HepG2 (cell line): ENCODE data around the gene SLC38A8. TPM values are rescaled to one million over a fixed set of nuclear protein-coding genes. Genes with fewer than 3 reads are reported as not detected.
A peak's percentile ranks its signal among the peaks of the same experiment; 100 is the strongest.

Experiments used
- CBX5 ChIP-seq: sonication (generic); formaldehyde crosslinking; IDR thresholded peaks from 2 replicates; pipeline ENCODE4 v1.4.0; 2020; ENCODE audit warnings: missing genetic modification reagents, borderline replicate concordance
- CHD4 ChIP-seq: fragments of 200-600 bp; sonication (generic); IDR thresholded peaks from 2 replicates; pipeline ENCODE4 v1.7.0; 2017; ENCODE audit warnings: mild to moderate bottlenecking, low read length, borderline replicate concordance
- FOSL2 ChIP-seq: sonication (generic); formaldehyde crosslinking; IDR thresholded peaks from 2 replicates; pipeline ENCODE4 v1.4.0; 2020; ENCODE audit warnings: missing genetic modification reagents
- HOXA3 ChIP-seq: sonication (generic); formaldehyde crosslinking; IDR thresholded peaks from 2 replicates; pipeline ENCODE4 v1.5.0; 2020; ENCODE audit warnings: missing genetic modification reagents
- MTA1 ChIP-seq: sonication (generic); formaldehyde crosslinking; IDR thresholded peaks from 2 replicates; pipeline ENCODE4 v1.4.0; 2020; ENCODE audit warnings: missing genetic modification reagents, mild to moderate bottlenecking, borderline replicate concordance
- NFKB2 ChIP-seq: sonication (generic); formaldehyde crosslinking; IDR thresholded peaks from 2 replicates; pipeline ENCODE4 v1.4.0; 2020; ENCODE audit warnings: missing genetic modification reagents, borderline replicate concordance
- NRL ChIP-seq: sonication (generic); formaldehyde crosslinking; IDR thresholded peaks from 2 replicates; pipeline ENCODE4 v1.5.0; 2020; ENCODE audit warnings: missing genetic modification reagents, mild to moderate bottlenecking, moderate library complexity, borderline replicate concordance
- PRPF4 ChIP-seq: fragments of 200-400 bp; formaldehyde crosslinking; IDR thresholded peaks from 2 replicates; pipeline ENCODE4 v1.6.1; 2016; ENCODE audit warnings: low read length, low read depth; ENCODE audit not compliant: poor library complexity, severe bottlenecking
- SALL1 ChIP-seq: sonication (generic); formaldehyde crosslinking; IDR thresholded peaks from 2 replicates; pipeline ENCODE4 v1.8.0; 2022; ENCODE audit warnings: mild to moderate bottlenecking, missing genetic modification reagents
- SMYD3 ChIP-seq: sonication (generic); formaldehyde crosslinking; IDR thresholded peaks from 2 replicates; pipeline ENCODE4 v1.8.1; 2023; ENCODE audit warnings: mild to moderate bottlenecking, missing genetic modification reagents
- TBX2 ChIP-seq: sonication (generic); formaldehyde crosslinking; IDR thresholded peaks from 2 replicates; pipeline ENCODE4 v1.5.0; 2020; ENCODE audit warnings: missing genetic modification reagents, mild to moderate bottlenecking, borderline replicate concordance
- THRA ChIP-seq: sonication (generic); formaldehyde crosslinking; IDR thresholded peaks from 2 replicates; pipeline ENCODE4 v1.4.0; 2020; ENCODE audit warnings: missing genetic modification reagents, borderline replicate concordance
- ZBTB33 ChIP-seq: sonication (generic); formaldehyde crosslinking; IDR thresholded peaks from 2 replicates; pipeline ENCODE4 v1.4.0; 2020; ENCODE audit warnings: missing genetic modification reagents
- ZBTB38 ChIP-seq: sonication (generic); formaldehyde crosslinking; IDR thresholded peaks from 2 replicates; pipeline ENCODE4 v1.5.1; 2020; ENCODE audit warnings: mild to moderate bottlenecking, missing genetic modification reagents
- ZFP91 ChIP-seq: sonication (generic); formaldehyde crosslinking; IDR thresholded peaks from 2 replicates; pipeline ENCODE4 v1.9.0; 2022; ENCODE audit warnings: missing genetic modification reagents, mild to moderate bottlenecking, borderline replicate concordance
- ZNF432 ChIP-seq: sonication (generic); formaldehyde crosslinking; IDR thresholded peaks from 2 replicates; pipeline ENCODE4 v1.5.0; 2020; ENCODE audit warnings: missing genetic modification reagents, mild to moderate bottlenecking, borderline replicate concordance
- ZNF441 ChIP-seq: sonication (generic); formaldehyde crosslinking; IDR thresholded peaks from 2 replicates; pipeline ENCODE4 v1.7.0; 2021; ENCODE audit warnings: missing genetic modification reagents, borderline replicate concordance
- ZNF501 ChIP-seq: sonication (generic); formaldehyde crosslinking; IDR thresholded peaks from 2 replicates; pipeline ENCODE4 v1.5.1; 2020; ENCODE audit warnings: mild to moderate bottlenecking, moderate library complexity, missing genetic modification reagents
- ZNF572 ChIP-seq: sonication (generic); formaldehyde crosslinking; IDR thresholded peaks from 2 replicates; pipeline ENCODE4 v1.5.1; 2020; ENCODE audit warnings: mild to moderate bottlenecking, missing genetic modification reagents
- ZNF607 ChIP-seq: sonication (generic); formaldehyde crosslinking; IDR thresholded peaks from 2 replicates; pipeline ENCODE4 v1.5.1; 2020; ENCODE audit warnings: missing genetic modification reagents, mild to moderate bottlenecking, borderline replicate concordance
- ZNF740 ChIP-seq: sonication (generic); formaldehyde crosslinking; IDR thresholded peaks from 2 replicates; pipeline ENCODE4 v1.4.0; 2020; ENCODE audit warnings: missing genetic modification reagents
- polyA plus RNA-seq, 8 experiments: library from polyadenylated mRNA; depleted of rRNA in 3 of 8; stranded (reverse) in 7 of 8; unstranded in 1 of 8; fragments of >200 nt; fragmentation: Illumina TruSeq in 4 of 8; extraction: Trizol in 4 of 8; gene quantifications; 2 replicates each; pipeline versions ENCODE4 v1.2.1 to v1.2.3, GENCODE V29; 2011 to 2016; ENCODE audit warnings: low read depth in 4 of 8, missing spikeins in 1 of 8, mixed read lengths in 1 of 8; ENCODE audit not compliant: insufficient read depth in 1 of 8
- total RNA-seq, 5 experiments: library from RNA; depleted of rRNA; stranded (reverse); fragments of >200 nt; fragmentation: Illumina TruSeq; extraction: Trizol; gene quantifications; 2 replicates each; pipeline ENCODE4 v1.2.3, GENCODE V29; 2016; ENCODE audit warnings: low read depth in 1 of 5
- TF ChIP-seq, protein P1 (sequence below): sonication (generic); formaldehyde crosslinking; IDR thresholded peaks from 2 replicates; pipeline ENCODE4 v1.5.0; 2020; ENCODE audit warnings: missing genetic modification reagents

SLC38A8 gene
- total and polyA plus RNA-seq, 2 of the 13 experiments (the other 11 are each of a cell fraction or from before 2014, with no cell fraction given), result 0.24 to 0.37 TPM

DNA sequence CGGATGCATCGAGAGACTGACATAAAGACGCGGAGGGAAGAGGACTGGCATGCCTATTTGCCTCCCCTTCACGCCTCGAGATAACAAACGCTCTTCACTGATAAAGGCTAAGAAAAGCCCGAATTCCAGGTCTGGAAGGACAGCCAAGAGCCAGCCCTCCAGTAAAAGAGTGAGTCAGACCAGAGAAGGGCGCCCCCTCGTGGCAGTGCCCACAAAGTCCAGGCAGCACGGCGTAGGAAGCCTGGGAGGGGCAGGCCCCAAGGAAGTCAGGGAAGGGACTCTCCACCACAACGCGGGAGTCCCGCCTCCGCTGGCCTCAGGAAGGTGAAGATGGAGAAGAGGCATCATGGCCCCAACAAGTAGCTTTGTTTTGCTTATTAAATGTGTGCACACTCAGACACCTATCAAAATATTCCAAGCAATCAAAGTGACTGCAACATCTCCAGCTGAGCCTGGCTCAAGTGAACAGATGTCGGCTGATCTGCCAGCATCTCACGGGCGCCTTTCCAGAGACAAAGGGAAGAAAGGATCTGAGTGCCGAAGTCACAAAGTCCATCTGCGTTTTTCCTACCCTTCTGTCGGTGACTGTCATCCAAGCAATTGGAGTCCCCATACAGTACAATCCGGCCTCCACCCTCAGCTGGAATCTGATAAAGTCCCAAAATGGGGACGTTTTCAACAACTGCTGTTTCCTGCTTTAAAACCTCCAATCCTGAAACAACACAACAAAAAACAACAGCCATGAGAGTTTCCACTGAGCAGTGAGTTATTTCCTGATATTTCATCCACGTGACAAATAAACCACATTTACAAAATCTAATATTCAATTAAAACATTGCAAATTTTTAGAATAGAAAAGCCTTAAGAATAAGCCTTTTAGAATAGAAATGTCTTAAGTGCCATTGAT lies 20.4 kb upstream of the SLC38A8 start (continued):
- TF ChIP-seq ZFP91 (CRISPR knock-in tag) (0 out of 2 replicates have a peak, but pooled peaks have one; percentile 47), SMYD3 (no peak), NRL (CRISPR knock-in tag) (peak; percentile 47; the same call in 1 of the 2 replicates), CBX5 (CRISPR knock-in tag) (0 out of 2 replicates have a peak, but pooled peaks have one; percentile 23), ZNF441 (CRISPR knock-in tag) (peak; percentile 43; the same call in 1 of the 2 replicates), ZNF607 (CRISPR knock-in tag) (peak; percentile 61; the same call in 1 of the 2 replicates), ZNF572 (peak; percentile 92), NFKB2 (CRISPR knock-in tag) (peak; percentile 56; the same call in 1 of the 2 replicates), ZNF501 (CRISPR knock-in tag) (peak; percentile 81), ZNF740 (CRISPR knock-in tag) (peak; percentile 34; the same call in 1 of the 2 replicates), PRPF4 (peak; percentile 30), ZNF432 (CRISPR knock-in tag) (no peak), HOXA3 (0 out of 2 replicates have a peak, but pooled peaks have one; percentile 12), MTA1 (0 out of 2 replicates have a peak, but pooled peaks have one; percentile 21), SALL1 (CRISPR knock-in tag) (peak; percentile 14; the same call in 1 of the 2 replicates), ZBTB33 (peak; percentile 62), THRA (0 out of 2 replicates have a peak, but pooled peaks have one; percentile 40), CHD4 (no peak), TBX2 (CRISPR knock-in tag) (peak; percentile 17; the same call in 1 of the 2 replicates), ZBTB38 (0 out of 2 replicates have a peak, but pooled peaks have one; percentile 55), FOSL2 (peak; percentile 89)
- TF ChIP-seq, protein P1, sequence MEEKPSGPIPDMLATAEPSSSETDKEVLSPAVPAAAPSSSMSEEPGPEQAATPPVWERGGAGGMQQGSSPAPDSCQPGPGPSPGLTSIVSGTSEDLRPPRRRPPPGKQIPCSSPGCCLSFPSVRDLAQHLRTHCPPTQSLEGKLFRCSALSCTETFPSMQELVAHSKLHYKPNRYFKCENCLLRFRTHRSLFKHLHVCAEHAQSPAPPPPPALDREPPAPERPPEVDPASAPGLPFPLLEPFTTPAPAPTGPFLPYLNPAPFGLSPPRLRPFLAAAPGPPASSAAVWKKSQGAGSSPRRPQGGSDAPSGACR (CRISPR knock-in tag), result 0 out of 2 replicates have a peak, but pooled peaks have one; percentile 48
